ENCODE data around the gene SFT2D2.
"Not testable (repeated sequence)": the region's sequence is repeated elsewhere in the genome, so short reads cannot be mapped to it uniquely, and the experiment has no call there.

SFT2D2 gene

GRCh38 chr1:168225476-168226190 lies at the start of gene SFT2D2:
Gene SFT2D2, plus strand, starts transcription at chr1:168226004. Its CDS starts 76 bp downstream, at chr1:168226080.
- in situ Hi-C loops (cut with MboI; ENCODE audit: low pct_unique_long_range_greater_than_20kb, low sequenced_read_pairs, unreplicated experiment) = no loop called here
- DNase-seq (ENCODE audit: low spot score) = peak; percentile 93
- TF ChIP-seq, protein P1, sequence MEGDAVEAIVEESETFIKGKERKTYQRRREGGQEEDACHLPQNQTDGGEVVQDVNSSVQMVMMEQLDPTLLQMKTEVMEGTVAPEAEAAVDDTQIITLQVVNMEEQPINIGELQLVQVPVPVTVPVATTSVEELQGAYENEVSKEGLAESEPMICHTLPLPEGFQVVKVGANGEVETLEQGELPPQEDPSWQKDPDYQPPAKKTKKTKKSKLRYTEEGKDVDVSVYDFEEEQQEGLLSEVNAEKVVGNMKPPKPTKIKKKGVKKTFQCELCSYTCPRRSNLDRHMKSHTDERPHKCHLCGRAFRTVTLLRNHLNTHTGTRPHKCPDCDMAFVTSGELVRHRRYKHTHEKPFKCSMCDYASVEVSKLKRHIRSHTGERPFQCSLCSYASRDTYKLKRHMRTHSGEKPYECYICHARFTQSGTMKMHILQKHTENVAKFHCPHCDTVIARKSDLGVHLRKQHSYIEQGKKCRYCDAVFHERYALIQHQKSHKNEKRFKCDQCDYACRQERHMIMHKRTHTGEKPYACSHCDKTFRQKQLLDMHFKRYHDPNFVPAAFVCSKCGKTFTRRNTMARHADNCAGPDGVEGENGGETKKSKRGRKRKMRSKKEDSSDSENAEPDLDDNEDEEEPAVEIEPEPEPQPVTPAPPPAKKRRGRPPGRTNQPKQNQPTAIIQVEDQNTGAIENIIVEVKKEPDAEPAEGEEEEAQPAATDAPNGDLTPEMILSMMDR (IDR thresholded peaks at IDR 0.05; ENCODE audit: extremely low read depth, insufficient read depth, missing control alignments) = no peak

GRCh38 chr1:168178227-168178637 lies 47.6 kb upstream of the SFT2D2 start:
- TF ChIP-seq, protein P1 (IDR thresholded peaks at IDR 0.05; ENCODE audit: extremely low read depth, insufficient read depth, missing control alignments) = no peak
- in situ Hi-C loops (cut with MboI; ENCODE audit: low pct_unique_long_range_greater_than_20kb, low sequenced_read_pairs, unreplicated experiment) = no loop called here
- DNase-seq (ENCODE audit: low spot score) = peak; percentile 24

DNA sequence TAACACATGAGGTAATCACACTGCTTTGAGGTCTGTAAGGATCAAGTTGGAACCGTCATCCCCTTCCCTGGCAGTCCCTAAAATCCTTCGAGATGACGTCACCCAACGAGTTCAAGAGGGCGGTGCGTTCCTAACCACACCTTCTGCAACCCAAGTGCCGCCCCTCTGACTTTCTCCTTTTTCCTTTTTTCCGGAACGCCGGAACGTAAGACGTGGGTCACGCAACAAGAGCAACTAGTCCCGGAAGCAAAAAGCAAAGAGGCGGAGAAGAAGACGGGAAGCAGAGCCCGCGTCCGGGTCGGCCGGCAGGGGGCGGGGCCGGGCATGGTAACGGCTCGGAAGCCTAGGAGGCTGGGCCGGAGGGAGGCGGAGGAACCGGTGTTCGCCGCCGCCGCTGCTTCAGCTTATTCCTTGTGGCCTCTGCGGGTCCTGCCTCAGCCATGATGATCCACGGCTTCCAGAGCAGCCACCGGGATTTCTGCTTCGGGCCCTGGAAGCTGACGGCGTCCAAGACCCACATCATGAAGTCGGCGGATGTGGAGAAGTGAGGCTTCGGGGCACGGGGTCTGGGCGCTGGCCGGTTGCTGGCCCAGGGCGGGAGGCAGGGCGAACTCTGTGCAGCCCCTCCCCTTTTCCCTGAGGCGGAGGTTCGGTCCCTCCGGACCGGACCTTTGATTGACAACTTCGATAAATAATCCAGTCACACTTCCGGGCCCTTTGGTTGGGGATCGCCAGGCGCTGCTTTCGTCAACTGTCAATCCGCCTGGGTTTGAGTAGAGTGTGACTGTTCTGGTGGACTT lies 47.0 kb upstream of the SFT2D2 start, which contains the start of gene TIPRL:
TIPRL (plus strand) TSS at position 325 of the 800 bp plus-strand sequence; CDS start at position 441, 116 bp downstream.
- peak; percentile 88 for DNase-seq (ENCODE audit: low spot score)
- TF ChIP-seq, protein P1 (IDR thresholded peaks at IDR 0.05; ENCODE audit: extremely low read depth, insufficient read depth, missing control alignments) = peak; percentile 49
- in situ Hi-C loops (cut with MboI; ENCODE audit: low pct_unique_long_range_greater_than_20kb, low sequenced_read_pairs, unreplicated experiment) = no loop called here

DNA sequence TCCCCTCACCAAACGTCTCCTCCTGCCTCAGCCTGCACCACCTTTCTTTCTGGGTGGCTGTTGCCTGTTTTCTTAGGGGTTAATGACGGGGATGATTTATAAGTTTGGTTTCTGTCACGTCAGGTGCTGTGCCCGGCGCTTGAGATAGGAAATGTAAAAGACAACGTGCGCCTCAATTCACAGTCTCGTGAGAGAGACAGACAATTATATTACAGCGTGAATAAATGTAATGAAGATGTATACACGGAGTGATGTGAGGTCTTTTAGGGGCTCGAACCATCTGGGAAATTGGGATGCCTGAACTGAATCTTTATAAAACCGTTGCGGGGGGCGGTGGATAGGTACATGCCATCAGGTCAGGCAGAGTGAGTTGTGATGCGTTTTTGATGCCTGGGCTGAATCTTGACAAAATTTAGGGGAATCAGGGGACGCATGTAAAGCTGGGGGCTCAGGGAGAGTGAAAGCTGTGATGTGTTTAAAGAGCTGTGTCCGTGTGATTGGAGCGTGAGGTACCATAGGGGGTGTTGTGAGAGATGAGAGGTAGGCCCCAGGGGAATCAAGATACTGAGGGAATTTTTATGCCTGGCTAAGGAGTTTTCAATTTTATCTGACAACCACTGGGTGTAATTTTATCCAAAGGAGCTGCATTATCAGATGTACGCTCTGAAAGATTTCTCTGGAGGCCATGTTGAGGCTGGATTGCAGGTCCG lies 46.2 kb upstream of the SFT2D2 start:
- TF ChIP-seq, protein P1 (IDR thresholded peaks at IDR 0.05; ENCODE audit: extremely low read depth, insufficient read depth, missing control alignments) = no peak
- peak; percentile 24 for DNase-seq (ENCODE audit: low spot score)
- in situ Hi-C loops (cut with MboI; ENCODE audit: low pct_unique_long_range_greater_than_20kb, low sequenced_read_pairs, unreplicated experiment) = no loop called here

- in situ Hi-C loops (cut with MboI; ENCODE audit: low pct_unique_long_range_greater_than_20kb, low sequenced_read_pairs, unreplicated experiment) = no loop called here
- TF ChIP-seq, protein P1 (IDR thresholded peaks at IDR 0.05; ENCODE audit: extremely low read depth, insufficient read depth, missing control alignments) = no peak
- no peak for DNase-seq (ENCODE audit: low spot score)
Measured at GRCh38 chr1:168180148-168180524, 45.7 kb upstream of the SFT2D2 start.

DNA sequence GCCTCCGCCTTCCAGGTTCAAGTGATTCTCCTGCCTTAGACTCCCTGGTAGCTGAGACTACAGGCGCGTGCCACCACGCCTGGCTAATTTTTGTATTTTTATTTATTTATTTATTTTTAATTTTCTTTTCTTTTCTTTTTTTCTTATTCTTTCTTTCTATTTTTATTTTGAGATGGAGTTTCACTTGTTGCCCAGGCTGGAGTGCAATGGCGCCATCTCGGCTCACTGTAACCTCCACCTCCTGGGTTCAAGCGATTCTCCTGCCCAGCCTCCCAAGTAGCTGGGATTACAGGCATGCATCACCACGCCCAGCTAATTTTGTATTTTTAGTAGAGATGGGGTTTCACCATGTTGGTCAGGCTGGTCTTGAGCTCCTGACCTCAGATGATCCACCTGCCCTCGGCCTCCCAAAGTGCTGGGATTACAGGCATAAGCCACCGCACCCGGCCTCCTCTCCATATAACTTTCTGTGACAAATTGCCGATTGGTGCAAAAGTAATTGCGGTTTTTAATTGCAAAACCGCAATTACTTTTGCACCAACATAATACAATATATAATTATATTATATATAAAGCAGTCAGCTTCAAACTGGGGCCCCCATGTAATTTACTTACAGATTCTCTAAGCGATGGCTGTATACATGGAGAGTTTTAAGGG lies 44.6 kb upstream of the SFT2D2 start:
- in situ Hi-C loops (cut with MboI; ENCODE audit: low pct_unique_long_range_greater_than_20kb, low sequenced_read_pairs, unreplicated experiment); DNase-seq (ENCODE audit: low spot score): not testable (repeated sequence)
